ENCODE results near the gene ELMO1. TPM values are rescaled to one million over a fixed set of nuclear protein-coding genes. Genes with fewer than 3 reads are reported as not detected.

Gene ELMO1
- total RNA-seq, 2 donors from 2014 or later, result 160 to 169 TPM

DNA sequence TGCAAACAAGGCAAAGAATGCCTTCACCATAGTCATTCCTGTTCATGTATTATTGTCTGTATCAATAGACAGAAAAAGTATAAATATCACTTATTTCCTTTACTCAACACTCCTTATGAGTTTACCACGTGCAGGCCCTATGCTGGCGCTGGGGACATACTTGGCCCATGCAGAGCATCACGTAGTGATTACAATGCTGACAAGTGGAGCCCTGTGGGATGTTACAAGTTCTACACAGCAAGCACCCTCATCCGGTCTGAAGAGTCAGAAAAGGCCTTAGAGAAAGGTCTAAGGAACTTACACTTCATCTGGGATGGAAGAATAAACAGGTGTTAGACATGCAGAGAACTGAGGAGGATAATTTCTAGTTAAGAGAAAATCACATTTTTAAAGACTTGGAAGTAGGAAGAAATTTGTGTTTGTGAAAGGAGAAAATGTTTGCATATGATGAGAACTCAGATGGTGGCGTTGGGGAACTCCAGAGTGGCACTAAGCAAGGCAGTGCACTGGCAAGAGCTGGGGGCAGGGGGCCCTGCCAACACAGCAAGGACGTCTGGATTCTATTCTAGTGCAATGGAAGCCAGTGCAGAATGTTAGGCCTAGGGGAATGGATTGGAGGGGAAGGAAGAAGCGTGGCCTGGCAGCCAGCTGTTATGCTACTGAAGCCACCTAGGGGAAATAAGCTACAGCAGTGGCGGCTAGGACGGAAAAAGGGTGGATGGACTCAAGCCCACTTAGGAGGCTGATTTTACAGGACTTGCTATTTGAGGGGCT is 116.2 kb downstream of the ELMO1 start:
- H3K4me3 Mint-ChIP-seq, result peak overlapping the region; percentile 26
- H3K27ac Mint-ChIP-seq, result peak overlapping the region; percentile 46
- ATAC-seq (peak; percentile 31), DNase-seq (no peak)
- no peaks in the 10 kb centered on the region for H3K9me3 ChIP-seq (ENCODE audit: control insufficient read depth, low read length, poor library complexity, severe bottlenecking)
- H3K4me1 Mint-ChIP-seq, result peaks cover 50% of the 10 kb centered on the region
- H3K36me3 Mint-ChIP-seq (ENCODE audit: low read depth), result peaks cover 23% of the 10 kb centered on the region
- no peaks in the 10 kb centered on the region for H3K27me3 Mint-ChIP-seq

DNA sequence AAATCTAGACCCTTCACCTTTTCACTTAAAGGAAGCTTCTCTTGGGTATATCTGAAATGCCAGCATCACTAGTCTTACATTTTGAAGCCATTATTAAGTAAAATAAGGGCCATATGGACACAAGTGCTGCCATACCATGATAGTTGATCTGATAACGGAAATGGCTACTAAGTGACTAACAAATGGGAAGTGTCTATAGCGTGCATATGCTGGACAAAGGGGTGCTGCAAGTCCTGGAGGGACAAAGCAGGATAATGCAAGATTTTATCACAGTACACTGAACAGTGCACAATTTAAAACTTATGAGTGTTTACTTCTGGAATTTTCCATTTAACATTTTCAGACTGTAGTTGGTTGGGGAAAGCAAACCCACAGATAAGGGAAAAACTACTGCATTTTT is 117.9 kb downstream of the ELMO1 start:
- no peaks in the 10 kb centered on the region for H3K9me3 ChIP-seq (ENCODE audit: control insufficient read depth, low read length, poor library complexity, severe bottlenecking)
- peaks cover 48% of the 10 kb centered on the region for H3K4me1 Mint-ChIP-seq
- ATAC-seq (no peak), DNase-seq (no peak)
- H3K4me3 Mint-ChIP-seq, result peak overlapping the region; percentile 2
- peak overlapping the region; percentile 53 for H3K27ac Mint-ChIP-seq
- H3K27me3 Mint-ChIP-seq, result no peaks in the 10 kb centered on the region
- peaks cover 20% of the 10 kb centered on the region for H3K36me3 Mint-ChIP-seq (ENCODE audit: low read depth)

DNA sequence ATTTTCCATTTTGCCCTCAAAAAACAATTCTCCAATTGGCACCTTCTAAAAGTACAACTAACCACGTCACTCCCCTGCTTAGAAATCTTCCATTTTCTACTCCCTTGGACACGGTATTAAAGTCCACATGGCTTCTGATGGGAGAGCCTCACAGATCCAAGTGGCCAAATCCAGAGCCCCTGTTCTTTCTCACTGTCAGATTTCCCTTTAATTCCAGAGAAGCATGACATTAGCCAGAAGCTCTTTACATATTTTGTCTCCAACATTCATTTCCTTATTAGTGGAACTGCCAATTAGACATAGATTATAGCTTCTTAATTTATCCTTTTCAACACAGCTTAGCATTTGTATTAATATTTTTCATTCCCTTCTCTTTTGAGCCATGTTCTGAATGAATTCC is 118.7 kb downstream of the ELMO1 start:
- ATAC-seq (no peak), DNase-seq (no peak)
- Mint-ChIP-seq H3K4me1 (peaks cover 49% of the 10 kb centered on the region), H3K4me3 (no peak overlapping the region), H3K27me3 (no peaks in the 10 kb centered on the region), H3K27ac (peak overlapping the region; percentile 53), H3K36me3 (ENCODE audit: low read depth) (peaks cover 18% of the 10 kb centered on the region)
- H3K9me3 ChIP-seq (ENCODE audit: control insufficient read depth, low read length, poor library complexity, severe bottlenecking), result no peaks in the 10 kb centered on the region

DNA sequence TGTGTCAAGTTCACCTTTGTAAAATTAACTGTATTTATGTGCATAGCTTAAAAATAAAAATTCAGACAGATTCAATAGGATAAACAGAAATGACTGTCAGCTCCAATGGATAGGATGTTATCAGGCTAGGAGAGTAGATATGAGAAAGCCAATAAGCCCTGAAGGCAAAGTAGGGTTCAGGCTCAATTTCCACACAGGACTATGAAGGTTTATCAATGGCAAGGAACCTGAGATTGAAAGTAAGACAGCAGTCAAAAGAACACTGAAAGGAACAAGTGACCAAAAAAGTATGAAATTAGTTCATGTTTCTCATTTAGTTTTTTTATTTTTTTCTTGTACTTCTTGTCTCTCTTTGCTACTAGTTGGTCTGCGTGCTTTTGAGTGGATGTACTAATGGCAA is 121.4 kb downstream of the ELMO1 start:
- Mint-ChIP-seq H3K4me3 (no peak overlapping the region), H3K36me3 (ENCODE audit: low read depth) (peaks cover 11% of the 10 kb centered on the region), H3K4me1 (peaks cover 43% of the 10 kb centered on the region), H3K27ac (peak overlapping the region; percentile 60), H3K27me3 (no peaks in the 10 kb centered on the region)
- H3K9me3 ChIP-seq (ENCODE audit: control insufficient read depth, low read length, poor library complexity, severe bottlenecking), result no peaks in the 10 kb centered on the region
- DNase-seq (no peak), ATAC-seq (no peak)

DNA sequence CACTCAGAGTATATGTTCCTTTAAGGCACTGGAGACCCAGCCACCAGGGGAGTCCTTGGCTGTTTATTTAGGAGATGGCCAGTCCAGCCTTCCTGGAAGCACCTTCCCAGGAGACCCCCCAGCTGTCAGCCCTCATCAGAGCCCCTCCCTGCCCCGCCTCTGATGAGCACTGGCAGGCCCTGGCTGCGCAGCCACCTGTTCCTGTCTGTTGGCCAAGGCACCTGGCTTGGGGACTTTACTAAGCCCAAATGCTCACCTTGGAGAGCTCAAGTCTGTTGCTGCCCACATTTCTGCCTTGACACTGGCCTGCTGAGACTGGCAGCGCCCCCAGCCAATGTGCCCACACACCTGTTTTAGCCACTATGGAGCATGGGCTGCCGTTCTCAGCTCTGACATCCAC is 124.7 kb downstream of the ELMO1 start:
- Mint-ChIP-seq H3K27ac (no peak overlapping the region), H3K4me3 (peak overlapping the region; percentile 16), H3K4me1 (peaks cover 27% of the 10 kb centered on the region), H3K27me3 (no peaks in the 10 kb centered on the region), H3K36me3 (ENCODE audit: low read depth) (peaks cover 4% of the 10 kb centered on the region)
- no peaks in the 10 kb centered on the region for H3K9me3 ChIP-seq (ENCODE audit: control insufficient read depth, low read length, poor library complexity, severe bottlenecking)
- no peak for DNase-seq
- no peak for ATAC-seq

GRCh38 chr7:37322831-37323230 is 125.8 kb downstream of the ELMO1 start:
- Mint-ChIP-seq H3K4me3 (no peak overlapping the region), H3K27me3 (no peaks in the 10 kb centered on the region), H3K36me3 (ENCODE audit: low read depth) (no peaks in the 10 kb centered on the region), H3K27ac (no peak overlapping the region), H3K4me1 (peaks cover 18% of the 10 kb centered on the region)
- DNase-seq (no peak), ATAC-seq (no peak)
- no peaks in the 10 kb centered on the region for H3K9me3 ChIP-seq (ENCODE audit: control insufficient read depth, low read length, poor library complexity, severe bottlenecking)

- peaks cover 19% of the 10 kb centered on the region for H3K4me1 Mint-ChIP-seq
- H3K36me3 Mint-ChIP-seq (ENCODE audit: low read depth), result peaks cover 5% of the 10 kb centered on the region
- ATAC-seq (no peak), DNase-seq (no peak)
- H3K27ac Mint-ChIP-seq, result no peak overlapping the region
- no peaks in the 10 kb centered on the region for H3K9me3 ChIP-seq (ENCODE audit: control insufficient read depth, low read length, poor library complexity, severe bottlenecking)
- no peak overlapping the region for H3K4me3 Mint-ChIP-seq
- no peaks in the 10 kb centered on the region for H3K27me3 Mint-ChIP-seq
Observed at GRCh38 chr7:37320848-37321468, 127.7 kb downstream of the ELMO1 start.

- no peak overlapping the region for H3K4me3 Mint-ChIP-seq
- ATAC-seq, result no peak
- DNase-seq, result no peak
- peaks cover 18% of the 10 kb centered on the region for H3K4me1 Mint-ChIP-seq
- H3K9me3 ChIP-seq (ENCODE audit: control insufficient read depth, low read length, poor library complexity, severe bottlenecking), result no peaks in the 10 kb centered on the region
- no peaks in the 10 kb centered on the region for H3K27me3 Mint-ChIP-seq
- H3K27ac Mint-ChIP-seq, result no peak overlapping the region
- H3K36me3 Mint-ChIP-seq (ENCODE audit: low read depth), result peaks cover 5% of the 10 kb centered on the region
Observed at GRCh38 chr7:37320140-37320847, 128.4 kb downstream of the ELMO1 start.

GRCh38 chr7:37318541-37318940 is 130.1 kb downstream of the ELMO1 start:
- H3K36me3 Mint-ChIP-seq (ENCODE audit: low read depth), result peaks cover 8% of the 10 kb centered on the region
- H3K27ac Mint-ChIP-seq, result no peak overlapping the region
- H3K4me3 Mint-ChIP-seq, result no peak overlapping the region
- H3K4me1 Mint-ChIP-seq, result peaks cover 18% of the 10 kb centered on the region
- no peaks in the 10 kb centered on the region for H3K9me3 ChIP-seq (ENCODE audit: control insufficient read depth, low read length, poor library complexity, severe bottlenecking)
- H3K27me3 Mint-ChIP-seq, result no peaks in the 10 kb centered on the region
- peak; percentile 63 for ATAC-seq
- no peak for DNase-seq

- peaks cover 35% of the 10 kb centered on the region for H3K4me1 Mint-ChIP-seq
- no peak overlapping the region for H3K4me3 Mint-ChIP-seq
- H3K27ac Mint-ChIP-seq, result peak overlapping the region; percentile 99
- H3K27me3 Mint-ChIP-seq, result no peaks in the 10 kb centered on the region
- H3K9me3 ChIP-seq (ENCODE audit: control insufficient read depth, low read length, poor library complexity, severe bottlenecking), result no peaks in the 10 kb centered on the region
- DNase-seq (no peak), ATAC-seq (no peak)
- peaks cover 11% of the 10 kb centered on the region for H3K36me3 Mint-ChIP-seq (ENCODE audit: low read depth)
Observed at GRCh38 chr7:37315772-37316715, 132.6 kb downstream of the ELMO1 start.

DNA sequence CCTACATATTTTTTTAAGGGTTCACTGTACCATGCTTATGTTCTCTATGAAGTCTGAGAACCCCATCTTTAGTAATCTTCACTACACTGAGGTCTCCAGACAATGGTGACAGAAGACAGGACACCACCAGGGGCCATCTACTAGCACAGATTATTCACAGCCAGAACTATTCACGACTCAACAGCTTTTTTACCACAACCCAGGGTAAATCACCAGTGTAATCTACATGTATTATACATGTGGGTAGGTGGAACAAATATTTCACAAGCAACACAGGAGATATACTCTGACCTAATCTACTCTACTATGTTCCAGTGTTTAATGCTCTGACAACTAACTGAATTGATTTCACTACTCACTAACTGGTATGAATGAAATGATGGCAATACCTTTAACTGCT is 136.1 kb downstream of the ELMO1 start:
- peaks cover 18% of the 10 kb centered on the region for H3K36me3 Mint-ChIP-seq (ENCODE audit: low read depth)
- DNase-seq, result no peak
- no peaks in the 10 kb centered on the region for H3K9me3 ChIP-seq (ENCODE audit: control insufficient read depth, low read length, poor library complexity, severe bottlenecking)
- peak overlapping the region; percentile 1 for H3K4me3 Mint-ChIP-seq
- H3K27ac Mint-ChIP-seq, result peak overlapping the region; percentile 99
- peaks cover 62% of the 10 kb centered on the region for H3K4me1 Mint-ChIP-seq
- H3K27me3 Mint-ChIP-seq, result no peaks in the 10 kb centered on the region
- no peak for ATAC-seq

GRCh38 chr7:37311355-37311754 is 137.3 kb downstream of the ELMO1 start:
- Mint-ChIP-seq H3K4me3 (peak overlapping the region; percentile 83), H3K36me3 (ENCODE audit: low read depth) (peaks cover 13% of the 10 kb centered on the region), H3K27ac (peak overlapping the region; percentile 99), H3K4me1 (peaks cover 57% of the 10 kb centered on the region), H3K27me3 (no peaks in the 10 kb centered on the region)
- DNase-seq (peak in 1 of 3 donors; percentile 19), ATAC-seq (peak; percentile 73)
- H3K9me3 ChIP-seq (ENCODE audit: control insufficient read depth, low read length, poor library complexity, severe bottlenecking), result no peaks in the 10 kb centered on the region

Measured in T-helper 17 cell (primary cell).